HG02642 (cell line): Measurements from ENCODE around the gene DDIAS.
"Not testable (repeated sequence)": the region's sequence is repeated elsewhere in the genome, so short reads cannot be mapped to it uniquely, and the experiment has no call there.

Experiments used
- ATAC-seq: cut with Tn5 transposase; IDR thresholded peaks from one replicate; pipeline ENCODE4 v1.9.1; 2021; ENCODE audit warnings: mild to moderate bottlenecking; ENCODE audit not compliant: unreplicated experiment, poor library complexity

DDIAS gene

GRCh38 chr11:82919786-82920185 is 18.2 kb downstream of the DDIAS start:
- not testable (repeated sequence) for ATAC-seq

- ATAC-seq = not testable (repeated sequence)
These were observed 18.7 kb downstream of the DDIAS start for GRCh38 chr11:82920227-82920626.

- ATAC-seq = not testable (repeated sequence)
These were observed 21.0 kb downstream of the DDIAS start for GRCh38 chr11:82922396-82923173.

- no peak for ATAC-seq
These were observed 23.1 kb downstream of the DDIAS start for GRCh38 chr11:82924522-82925224.

- no peak for ATAC-seq
These were observed 25.8 kb downstream of the DDIAS start for GRCh38 chr11:82927264-82927880.

- ATAC-seq = no peak
These were observed 27.6 kb downstream of the DDIAS start for GRCh38 chr11:82929121-82929520.

- ATAC-seq = no peak
These were observed 28.7 kb downstream of the DDIAS start for GRCh38 chr11:82930229-82930628.

- ATAC-seq = no peak
These were observed 29.2 kb downstream of the DDIAS start for GRCh38 chr11:82930734-82931133.

GRCh38 chr11:82932564-82932963 is 31.0 kb downstream of the DDIAS start:
- ATAC-seq = no peak

GRCh38 chr11:82936261-82936660 is 34.7 kb downstream of the DDIAS start:
- no peak for ATAC-seq

- ATAC-seq = no peak
These were observed 36.0 kb downstream of the DDIAS start for GRCh38 chr11:82937554-82937953.

GRCh38 chr11:82939456-82939855 is 37.9 kb downstream of the DDIAS start:
- ATAC-seq = no peak

GRCh38 chr11:82942376-82942775 is 40.8 kb downstream of the DDIAS start:
- no peak for ATAC-seq

GRCh38 chr11:82943430-82943829 is 41.9 kb downstream of the DDIAS start:
- ATAC-seq = not testable (repeated sequence)

- ATAC-seq = no peak
These were observed 42.7 kb downstream of the DDIAS start for GRCh38 chr11:82944198-82944597.

GRCh38 chr11:82945041-82945440 is 43.5 kb downstream of the DDIAS start:
- ATAC-seq = not testable (repeated sequence)

- ATAC-seq = no peak
These were observed 44.1 kb downstream of the DDIAS start for GRCh38 chr11:82945682-82946081.

GRCh38 chr11:82949352-82949751 is 47.8 kb downstream of the DDIAS start:
- ATAC-seq = no peak

- ATAC-seq = not testable (repeated sequence)
These were observed 49.0 kb downstream of the DDIAS start for GRCh38 chr11:82950502-82950901.

GRCh38 chr11:82955736-82956453 is 54.4 kb downstream of the DDIAS start:
- not testable (repeated sequence) for ATAC-seq
